HG03354 (cell line): ENCODE measurements around the gene CD1C.
"Not testable (repeated sequence)": the region's sequence is repeated elsewhere in the genome, so short reads cannot be mapped to it uniquely, and the experiment has no call there.

Experiments
- ATAC-seq: cut with Tn5 transposase; IDR thresholded peaks from one replicate; pipeline ENCODE4 v1.9.1; 2021; ENCODE audit warnings: mild to moderate bottlenecking; ENCODE audit not compliant: unreplicated experiment, poor library complexity, severe bottlenecking

CD1C gene

DNA sequence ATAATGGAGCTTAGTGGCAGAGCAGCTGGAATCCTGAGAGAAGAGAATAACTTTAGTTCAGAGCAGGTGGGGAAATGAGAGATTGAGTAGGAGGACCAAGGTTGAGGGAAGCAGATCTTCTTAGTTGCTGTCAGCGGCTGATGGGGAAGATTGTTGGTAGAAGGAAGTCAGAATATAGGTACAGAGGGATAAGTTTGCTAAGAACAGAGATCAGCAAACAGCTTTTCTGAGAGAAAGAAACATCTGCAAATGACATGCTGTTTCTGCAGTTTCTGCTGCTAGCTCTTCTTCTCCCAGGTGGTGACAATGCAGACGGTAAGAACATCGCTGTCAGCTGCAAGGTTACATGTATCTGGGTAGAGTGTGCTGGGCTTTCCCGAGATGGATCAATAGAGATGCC, at the start of gene CD1C:
Gene CD1C (plus strand): TSS at position 113 of the 400 bp plus-strand sequence. CDS start 142 bp downstream, at position 255.
- ATAC-seq, result no peak

DNA sequence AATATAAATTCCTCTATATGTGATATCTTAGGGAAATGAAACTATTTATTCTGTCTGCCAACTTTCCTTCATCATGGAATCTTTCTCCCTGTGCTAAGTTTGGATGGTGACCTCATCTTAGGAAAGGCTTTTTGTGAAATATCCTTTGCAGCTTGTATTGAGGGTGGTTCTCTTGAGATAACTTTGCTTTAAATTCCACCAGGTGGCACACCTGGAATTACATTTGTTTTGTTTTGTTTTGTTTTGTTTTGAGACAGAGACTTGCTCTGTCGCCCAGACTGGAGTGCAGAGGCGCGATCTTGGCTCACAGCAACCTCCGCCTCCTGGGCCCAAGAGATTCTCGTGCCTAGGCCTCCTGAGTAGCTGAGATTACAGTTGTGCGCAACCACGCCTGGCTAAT, 43.1 kb upstream of the CD1C start:
- ATAC-seq, result no peak

DNA sequence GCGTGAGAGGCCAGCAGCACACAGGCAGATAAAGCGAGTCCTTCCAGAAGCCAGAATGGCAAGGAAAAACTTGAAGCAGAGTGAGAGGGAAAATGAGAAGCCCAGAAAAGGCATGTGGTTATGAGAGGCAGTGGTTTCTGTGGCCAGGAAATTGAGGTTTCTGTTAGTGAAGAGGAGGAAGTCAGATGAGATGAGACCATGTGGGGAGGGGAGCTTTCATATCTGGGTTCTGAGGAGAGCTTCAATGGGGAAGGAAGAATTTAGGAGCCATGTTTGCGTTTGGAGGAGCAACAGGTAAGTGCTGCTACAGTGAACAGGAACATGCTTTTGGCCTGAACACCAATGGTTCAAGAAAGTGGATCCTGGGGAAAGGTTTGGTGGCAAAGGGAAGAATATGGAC, 41.6 kb upstream of the CD1C start:
- ATAC-seq, result peak; percentile 80

DNA sequence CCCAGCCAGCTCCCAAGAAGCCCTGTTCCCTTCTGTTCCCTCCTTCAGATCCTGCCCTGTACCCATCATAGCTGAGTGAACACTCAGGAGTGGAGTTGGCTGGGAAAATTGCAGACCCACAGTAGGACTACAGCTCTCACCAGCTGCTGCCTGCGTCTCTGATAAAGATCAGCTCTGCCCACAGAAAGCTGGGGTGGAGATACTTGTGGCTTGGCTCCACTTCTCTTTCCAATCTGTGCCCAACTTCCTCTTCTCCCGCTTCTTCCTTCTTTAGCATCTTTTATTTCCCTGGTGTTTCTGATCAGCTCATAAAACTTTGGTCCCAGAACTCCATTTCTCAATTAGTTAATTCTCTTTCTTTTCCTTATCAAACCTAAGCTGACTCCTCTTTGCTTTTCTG, 41.0 kb upstream of the CD1C start:
- ATAC-seq, result no peak

DNA sequence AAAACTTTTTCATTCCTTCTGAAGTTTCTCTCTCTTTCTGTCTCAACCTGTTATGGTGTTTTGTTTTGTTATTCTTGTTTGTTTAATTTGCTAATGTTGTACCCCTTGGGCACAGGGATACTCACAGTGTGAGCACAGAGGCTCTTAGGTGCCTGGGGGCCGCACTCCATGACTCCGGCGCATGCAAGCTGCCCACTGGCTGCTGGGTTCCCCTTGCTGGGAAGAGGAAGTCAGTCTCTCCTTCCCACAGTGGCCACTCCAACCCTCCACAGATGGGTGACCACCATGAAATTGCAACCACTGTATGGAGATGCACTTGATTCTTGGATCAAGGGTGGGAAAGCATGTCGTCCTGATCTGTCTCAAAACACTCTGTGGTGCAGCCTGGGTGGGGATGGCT, 40.1 kb upstream of the CD1C start:
- ATAC-seq, result no peak

DNA sequence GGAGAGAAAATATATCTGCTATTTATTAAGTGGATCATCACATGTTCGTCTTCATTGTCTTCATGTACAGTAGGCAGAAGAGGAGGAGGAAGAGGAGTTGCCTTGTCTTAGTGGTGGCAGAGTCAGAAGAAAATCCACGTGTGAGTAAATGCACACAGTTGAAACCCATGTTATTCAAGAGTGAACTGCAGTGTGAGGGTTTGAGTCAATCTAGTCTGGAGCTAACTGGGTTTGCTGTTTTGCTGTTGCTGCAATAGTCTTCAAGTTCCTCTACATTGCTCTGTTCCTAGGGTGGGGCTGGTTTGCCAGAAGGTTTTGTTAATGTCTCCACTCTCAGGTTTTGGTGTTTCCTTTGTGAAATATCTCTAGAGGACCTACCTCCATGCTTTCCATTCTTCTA, 38.6 kb upstream of the CD1C start:
- ATAC-seq, result no peak

DNA sequence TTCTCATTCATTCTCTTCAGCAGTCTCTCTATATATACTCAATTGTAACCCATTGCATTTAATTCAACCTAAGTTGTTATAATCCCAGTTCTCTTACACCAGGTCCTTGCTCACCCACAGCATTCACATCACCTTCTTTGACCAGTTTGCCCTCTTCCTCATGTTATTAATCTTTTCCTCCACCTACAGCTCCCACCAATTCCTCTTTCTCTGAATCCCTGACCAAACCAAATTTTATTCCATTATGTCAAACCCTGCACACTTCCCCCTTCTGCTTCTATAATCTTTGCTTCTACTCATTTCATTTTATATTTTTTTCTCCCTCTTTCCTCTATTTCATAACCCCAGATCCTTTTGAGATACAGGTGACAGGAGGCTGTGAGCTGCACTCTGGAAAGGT, 34.1 kb upstream of the CD1C start:
- no peak for ATAC-seq

DNA sequence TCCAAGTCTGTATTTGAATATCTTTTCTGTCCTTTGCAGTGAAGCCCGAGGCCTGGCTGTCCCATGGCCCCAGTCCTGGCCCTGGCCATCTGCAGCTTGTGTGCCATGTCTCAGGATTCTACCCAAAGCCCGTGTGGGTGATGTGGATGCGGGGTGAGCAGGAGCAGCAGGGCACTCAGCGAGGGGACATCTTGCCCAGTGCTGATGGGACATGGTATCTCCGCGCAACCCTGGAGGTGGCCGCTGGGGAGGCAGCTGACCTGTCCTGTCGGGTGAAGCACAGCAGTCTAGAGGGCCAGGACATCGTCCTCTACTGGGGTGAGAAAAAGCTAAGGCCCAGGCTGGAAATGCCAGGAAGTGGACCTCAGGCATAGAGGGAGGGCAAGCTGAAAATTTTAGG, 33.0 kb upstream of the CD1C start:
- not testable (repeated sequence) for ATAC-seq

DNA sequence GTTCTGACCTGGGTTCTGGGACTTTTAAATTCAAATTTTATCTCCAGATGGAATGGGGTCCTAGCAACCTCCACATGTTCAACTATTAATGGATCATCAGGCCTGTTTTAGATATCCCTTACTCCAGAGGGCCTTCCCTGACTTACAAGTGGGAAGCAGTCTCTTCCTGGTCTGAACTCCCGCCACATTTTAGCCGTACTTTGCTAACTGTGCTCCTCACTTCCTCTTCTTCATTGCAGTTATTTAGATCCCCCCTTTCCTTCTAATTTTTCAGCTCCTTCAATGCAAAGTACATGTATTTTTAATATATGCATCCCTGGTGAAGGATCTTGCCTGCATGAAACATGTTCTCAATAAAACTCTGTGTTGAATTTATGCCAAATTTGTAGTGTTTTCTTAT, 31.8 kb upstream of the CD1C start:
- no peak for ATAC-seq

DNA sequence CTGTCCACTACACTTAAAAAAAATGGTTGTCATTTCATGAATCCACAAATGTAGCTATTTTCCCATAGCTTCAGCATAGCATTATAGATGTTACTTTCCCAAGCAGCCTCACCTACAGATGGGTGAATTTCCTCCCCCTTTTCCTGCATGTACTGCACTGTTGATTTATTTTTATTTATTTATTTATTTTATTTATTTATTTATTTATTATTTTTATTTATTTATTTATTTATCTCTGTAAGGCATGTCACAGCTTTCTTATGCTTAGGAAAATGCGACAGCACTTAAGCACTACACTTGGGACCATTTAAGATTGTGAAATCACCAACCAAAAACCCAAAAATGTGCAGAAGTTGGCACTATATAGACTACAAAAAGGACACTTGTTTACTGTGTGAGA, 30.6 kb upstream of the CD1C start:
- ATAC-seq, result no peak

DNA sequence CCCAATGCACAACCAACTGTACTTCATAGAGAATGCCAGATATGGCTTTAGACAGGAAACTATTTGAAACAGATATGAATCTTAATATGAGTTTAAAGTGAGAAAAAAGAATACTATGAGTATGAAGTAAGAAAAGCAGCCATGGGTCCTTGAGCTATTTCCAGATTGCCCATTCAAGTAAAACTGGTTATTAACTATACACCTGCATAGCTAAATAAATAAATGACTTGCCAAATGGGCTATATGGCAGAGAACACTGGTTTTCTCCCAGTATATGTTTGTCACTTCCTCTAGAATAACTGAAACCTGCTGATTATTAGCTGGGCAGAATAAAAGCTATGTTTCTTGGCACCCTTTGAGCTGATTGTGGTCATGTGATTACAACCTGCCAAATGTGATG, 17.0 kb upstream of the CD1C start:
- no peak for ATAC-seq

DNA sequence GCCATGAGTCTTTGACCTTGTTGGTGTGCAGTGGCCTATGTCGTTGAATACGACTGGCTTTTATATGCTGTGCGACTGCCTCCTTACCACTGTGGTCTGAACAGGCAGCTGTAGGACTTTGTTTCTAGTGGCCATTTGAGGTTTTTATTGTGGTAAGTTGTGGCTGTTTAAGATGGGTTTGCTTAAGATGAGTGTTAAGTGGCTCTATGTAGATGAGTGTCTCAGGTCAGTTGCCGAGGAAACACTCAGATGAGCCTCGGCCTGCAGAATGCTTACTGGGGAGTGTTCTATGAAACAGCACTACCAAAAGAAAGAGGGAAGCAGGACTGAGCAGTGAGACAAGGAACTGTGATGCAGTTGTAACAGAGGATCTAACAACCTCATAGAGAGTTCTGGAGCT, 14.9 kb upstream of the CD1C start:
- peak; percentile 88 for ATAC-seq

DNA sequence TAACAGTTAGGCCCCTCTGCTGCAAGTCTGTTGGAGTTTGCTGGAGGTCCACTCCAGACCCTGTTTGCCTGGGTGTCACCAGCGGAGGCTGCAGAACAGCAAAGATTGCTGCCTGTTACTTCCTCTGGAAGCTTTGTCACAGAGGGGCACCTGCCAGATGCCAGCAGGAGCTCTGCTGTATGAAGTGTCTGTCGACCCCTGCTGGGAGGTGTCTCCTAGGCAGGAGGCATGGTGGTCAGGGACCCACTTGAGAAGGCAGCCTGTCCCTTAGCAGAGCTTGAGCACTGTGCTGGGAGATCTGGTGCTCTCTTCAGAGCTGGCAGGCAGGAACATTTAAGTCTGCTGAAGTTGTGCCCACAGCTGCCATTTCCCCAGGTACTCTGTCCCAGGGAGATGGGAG, 7.3 kb upstream of the CD1C start:
- not testable (repeated sequence) for ATAC-seq

DNA sequence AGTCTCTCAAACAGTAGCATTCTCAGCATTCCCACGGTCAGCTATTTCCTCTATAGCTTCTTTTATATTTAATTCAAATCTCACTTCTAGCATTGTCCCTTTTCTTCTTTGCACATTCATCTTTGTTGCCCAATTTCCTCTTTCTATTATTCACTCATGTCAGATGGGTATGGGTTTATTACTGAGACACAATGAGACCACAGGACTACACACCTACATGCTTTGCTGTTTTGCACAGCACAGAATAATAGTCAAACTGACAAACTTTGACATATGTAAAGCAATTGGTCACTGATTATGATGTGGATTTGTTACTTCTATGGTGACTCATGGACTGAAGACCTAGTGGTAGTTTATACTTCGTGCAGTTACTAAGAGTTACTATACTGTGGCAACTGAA, 5.8 kb upstream of the CD1C start:
- peak; percentile 68 for ATAC-seq

DNA sequence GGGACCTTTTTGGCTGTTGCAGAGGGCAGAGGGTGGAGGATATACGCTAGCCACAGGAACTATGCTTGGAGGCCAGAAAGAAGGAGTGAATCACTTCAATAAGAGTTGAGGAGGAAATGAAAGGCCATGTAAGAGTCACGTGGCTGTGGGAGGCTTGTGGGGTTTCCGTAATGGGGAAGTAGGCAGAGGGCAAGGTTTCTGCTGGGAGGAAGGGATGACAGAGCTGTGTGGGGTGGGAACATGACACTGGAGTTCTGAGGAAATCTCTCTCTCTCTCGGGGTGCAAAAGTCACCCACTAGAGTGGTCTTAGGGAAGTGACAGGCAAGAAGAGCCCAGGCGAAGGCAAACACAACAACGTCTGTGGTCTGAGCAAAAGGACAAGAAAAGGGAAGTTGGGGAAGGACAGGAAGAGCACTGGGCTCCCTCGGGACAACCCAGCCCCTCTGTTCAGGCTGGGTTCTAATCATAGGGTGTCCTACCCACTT, 3.9 kb upstream of the CD1C start:
- ATAC-seq, result peak; percentile 71

DNA sequence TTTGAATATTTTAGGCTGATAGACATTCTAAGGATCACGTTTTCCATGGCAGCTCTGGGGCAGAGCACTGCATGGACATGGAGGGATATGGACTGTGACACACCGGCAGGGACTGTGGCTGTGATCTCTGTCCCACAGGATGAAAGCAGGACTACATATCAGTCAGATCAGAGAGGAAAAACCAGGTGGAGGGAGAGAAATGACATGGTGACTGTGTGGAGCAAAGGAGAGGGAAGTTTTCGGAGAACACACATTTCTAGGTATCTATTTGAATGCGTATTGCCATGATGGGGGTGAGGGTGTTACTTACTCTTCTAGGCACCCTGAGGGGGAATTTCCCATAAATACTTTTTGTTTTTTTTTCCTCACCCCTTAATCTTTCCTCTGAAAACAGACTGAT, 3.2 kb upstream of the CD1C start:
- no peak for ATAC-seq

DNA sequence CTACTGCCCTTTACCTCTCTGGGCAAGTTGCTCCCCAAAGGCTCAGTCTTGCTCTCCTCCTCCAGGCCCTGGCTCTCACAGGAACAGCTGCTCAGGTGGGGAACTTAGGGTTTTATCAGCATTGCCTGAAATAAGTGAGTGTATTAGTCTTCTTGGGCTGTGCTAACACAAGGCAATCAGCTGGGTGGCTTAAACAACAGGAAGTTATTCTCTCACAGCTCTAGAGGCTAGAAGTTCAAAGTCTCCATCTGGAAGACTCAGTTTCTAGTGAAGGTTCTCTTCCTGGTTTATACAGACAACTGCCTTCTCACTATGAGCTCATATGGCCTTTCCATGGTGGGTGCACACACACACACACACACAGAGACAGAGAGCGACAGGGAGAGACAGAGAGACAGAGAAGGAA, 2.8 kb upstream of the CD1C start:
- ATAC-seq, result no peak

DNA sequence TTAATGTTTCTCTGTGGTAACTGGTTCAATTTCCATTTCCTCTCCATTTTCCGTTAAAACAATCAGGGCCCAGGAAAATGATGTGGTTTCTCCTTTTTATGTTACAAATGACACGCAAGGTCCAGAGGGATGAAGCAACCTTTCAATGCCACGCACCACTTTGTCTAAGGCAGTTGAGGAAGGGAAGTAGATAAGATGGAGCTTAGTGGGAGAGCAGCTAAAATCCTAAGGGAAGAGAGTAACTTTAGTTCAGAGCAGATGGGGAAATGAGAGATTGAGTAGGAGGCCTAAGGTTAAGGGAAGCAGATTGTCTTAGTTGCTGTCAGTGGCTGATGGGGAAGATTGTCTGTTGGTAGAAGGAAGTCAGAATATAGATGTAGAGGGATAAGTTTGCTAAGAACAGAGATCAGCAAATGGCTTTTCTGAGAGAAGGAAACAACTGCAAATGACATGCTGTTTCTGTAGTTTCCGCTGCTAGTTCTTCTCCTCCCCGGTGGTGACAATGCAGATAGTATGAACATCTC, 660 bp downstream of the CD1C start:
- ATAC-seq, result no peak

DNA sequence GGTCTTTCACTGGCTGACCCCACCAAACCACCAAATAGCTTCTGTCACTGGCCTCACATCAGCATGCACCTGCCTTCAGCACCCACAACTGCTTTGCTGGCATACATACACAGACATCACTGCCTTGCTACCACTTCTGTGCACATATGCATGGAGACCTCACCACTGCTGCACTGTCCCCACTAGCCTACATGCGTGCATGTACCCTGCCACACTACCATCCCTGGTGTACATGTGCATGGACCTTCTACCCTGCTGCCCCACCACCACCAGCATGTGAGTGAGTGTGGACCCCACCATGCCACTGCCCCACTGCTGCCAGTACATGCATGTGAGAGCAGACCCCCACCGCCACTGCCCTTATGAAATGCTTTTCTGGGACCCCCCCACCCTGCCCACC, 6.1 kb downstream of the CD1C start:
- ATAC-seq, result no peak

DNA sequence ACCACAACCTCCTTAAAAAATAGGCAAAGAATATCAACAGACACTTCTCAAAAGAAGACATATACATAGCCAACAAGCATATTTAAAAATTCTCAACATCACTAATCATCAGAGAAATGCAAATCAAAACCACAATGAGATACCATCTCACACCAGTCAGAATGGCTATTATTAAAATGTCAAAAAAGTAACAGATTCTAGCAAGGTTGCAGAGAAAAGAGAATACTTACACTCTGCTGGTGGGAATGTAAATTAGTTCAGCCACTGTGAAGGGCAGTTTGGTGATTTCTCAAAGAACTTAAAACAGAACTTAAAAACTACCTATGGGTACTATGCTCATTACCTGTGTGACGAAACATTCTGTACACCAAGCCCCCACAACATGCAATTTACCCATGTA, 20.9 kb downstream of the CD1C start:
- ATAC-seq, result peak; percentile 59

DNA sequence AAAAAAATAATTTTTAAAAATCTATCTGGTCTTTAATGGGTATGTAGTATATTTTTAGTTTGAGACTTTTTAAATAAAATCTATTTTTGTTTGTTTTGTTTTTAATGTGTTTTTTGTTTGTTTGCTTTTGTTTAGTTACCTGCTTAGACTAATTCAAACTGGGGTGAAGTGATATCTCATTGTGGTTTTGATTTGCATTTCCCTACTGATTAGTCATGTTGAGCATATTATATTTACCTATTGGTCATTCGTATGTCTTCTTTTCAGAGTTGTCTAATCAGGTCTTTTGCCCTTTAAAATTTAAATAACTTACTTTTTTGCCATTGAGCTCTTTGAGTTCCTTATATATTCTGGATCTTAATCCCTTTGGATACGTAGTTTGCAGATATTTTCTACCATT, 21.3 kb downstream of the CD1C start:
- ATAC-seq, result peak; percentile 78

DNA sequence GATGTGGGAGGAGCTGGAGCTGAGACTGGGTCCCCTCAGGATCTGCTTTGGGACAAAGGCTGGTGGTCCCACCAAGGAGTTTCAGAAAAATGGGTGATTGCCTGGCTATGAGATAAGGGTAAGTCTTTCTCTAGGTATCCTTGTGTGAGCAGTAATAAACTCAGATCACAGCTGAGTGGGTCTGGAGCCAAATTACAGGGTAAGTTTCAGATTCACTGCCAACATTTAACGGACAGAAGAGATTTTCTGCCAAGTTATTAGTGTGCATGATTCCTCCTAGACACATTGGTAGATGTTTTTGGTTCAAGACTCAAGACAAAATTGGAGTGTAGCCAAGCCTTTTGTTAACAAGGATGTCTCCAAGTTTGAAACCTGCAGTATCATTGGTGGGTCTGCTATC, 34.1 kb downstream of the CD1C start:
- no peak for ATAC-seq
